SK-N-SH (cell line): ENCODE results near the gene USP30. TPM values are rescaled to one million over a fixed set of nuclear protein-coding genes. Genes with fewer than 3 reads are reported as not detected.

Experiments
- CTCF ChIA-PET: fragments of 300-600, 350-600 bp; formaldehyde crosslinking; extraction: SDS; loops from one replicate; lab custom pipeline; 2021; lab: Yijun Ruan, JAX
- POLR2A ChIA-PET: fragments of 350-600 bp; sonication (Branson Sonifier 250); formaldehyde crosslinking; extraction: SDS; loops from one replicate; lab custom pipeline; 2020; ENCODE audit warnings: antibody characterized with exemption, inconsistent platforms; lab: Yijun Ruan, JAX
- DNase-seq: peaks from one replicate; pipeline ENCODE4 v3.0.0; 2012
- H2AFZ ChIP-seq: fragments of 200-600 bp; sonication (generic); 2 replicates; pipeline ENCODE4 v1.8.1; 2016; ENCODE audit warnings: antibody characterized with exemption, mild to moderate bottlenecking, low read depth
- H3F3A ChIP-seq: fragments of 200-600 bp; sonication (generic); replicated peaks from 2 replicates; pipeline ENCODE3; 2016; ENCODE audit warnings: antibody characterized with exemption, mild to moderate bottlenecking; ENCODE audit not compliant: insufficient read depth
- H3K27ac ChIP-seq, 2 experiments: fragments of 200-500 bp in 1 of 2; fragments of 200-600 bp in 1 of 2; sonication (Bioruptor generic) in 1 of 2; sonication (generic), shearing (Covaris generic) in 1 of 2; 2 replicates each; pipeline versions ENCODE4 v1.5.1 to v1.6.1; 2014 to 2016; ENCODE audit warnings: low read depth in 2 of 2, inconsistent platforms in 1 of 2, low read length in 1 of 2, mild to moderate bottlenecking in 1 of 2, mixed read lengths in 1 of 2
- H3K27me3 ChIP-seq: fragments of 200-600 bp; sonication (generic), shearing (Covaris generic); 2 replicates; pipeline ENCODE4 v1.6.1; 2016; ENCODE audit warnings: mixed run types; ENCODE audit not compliant: insufficient read depth
- H3K36me3 ChIP-seq, 2 experiments: fragments of 200-500 bp in 1 of 2; fragments of 200-600 bp in 1 of 2; sonication (Bioruptor generic) in 1 of 2; sonication (generic) in 1 of 2; replicated peaks in 1 of 2; 2 replicates each; pipeline versions ENCODE3 to v1.5.1; 2014 to 2016; ENCODE audit warnings: low read length in 1 of 2, mild to moderate bottlenecking in 1 of 2; ENCODE audit not compliant: insufficient read depth in 2 of 2, control insufficient read depth in 1 of 2
- H3K4me1 ChIP-seq, 2 experiments: fragments of 200-500 bp in 1 of 2; fragments of 200-600 bp in 1 of 2; sonication (Bioruptor generic) in 1 of 2; sonication (generic), shearing (Covaris generic) in 1 of 2; 2 replicates each; pipeline versions ENCODE4 v1.5.1 to v1.6.1; 2014 to 2016; ENCODE audit warnings: low read depth in 1 of 2, low read length in 1 of 2, mixed run types in 1 of 2; ENCODE audit not compliant: insufficient read depth in 2 of 2, control insufficient read depth in 1 of 2
- H3K4me2 ChIP-seq: fragments of 200-600 bp; sonication (generic), shearing (Covaris generic); 2 replicates; pipeline ENCODE4 v1.6.1; 2017; ENCODE audit warnings: mixed run types
- H3K4me3 ChIP-seq, 2 experiments: fragments of 200-500 bp in 1 of 2; fragments of 200-600 bp in 1 of 2; sonication (Bioruptor generic) in 1 of 2; sonication (generic), shearing (Covaris generic) in 1 of 2; 2 replicates each; pipeline versions ENCODE4 v1.5.1 to v1.8.1; 2014 to 2016; ENCODE audit warnings: low read depth in 2 of 2, inconsistent platforms in 1 of 2, low read length in 1 of 2, mild to moderate bottlenecking in 1 of 2, mixed read lengths in 1 of 2, moderate library complexity in 1 of 2
- H3K79me2 ChIP-seq: fragments of 200-600 bp; sonication (generic); 2 replicates; pipeline ENCODE4 v1.8.1; 2017; ENCODE audit warnings: mild to moderate bottlenecking; ENCODE audit not compliant: insufficient read depth
- H3K9ac ChIP-seq: fragments of 200-600 bp; sonication (generic); 2 replicates; pipeline ENCODE4 v1.6.1; 2017; ENCODE audit warnings: mixed run types
- H3K9me2 ChIP-seq: fragments of 200-600 bp; sonication (generic); 2 replicates; pipeline ENCODE4 v1.6.1; 2017; ENCODE audit warnings: mixed run types
- H3K9me3 ChIP-seq: fragments of 200-600 bp; sonication (generic); 2 replicates; pipeline ENCODE4 v1.6.1; 2017; ENCODE audit warnings: mixed run types, mild to moderate bottlenecking, moderate library complexity
- H4K20me1 ChIP-seq: fragments of 200-600 bp; sonication (generic); 2 replicates; pipeline ENCODE4 v1.6.1; 2017; ENCODE audit warnings: mild to moderate bottlenecking, mixed run types; ENCODE audit not compliant: insufficient read depth
- CHD2 ChIP-seq: fragments of 150-350 bp; IDR thresholded peaks from 2 replicates; pipeline ENCODE4 v1.6.1; 2018; ENCODE audit warnings: low read length; ENCODE audit not compliant: partially characterized antibody
- ELF1 ChIP-seq: IDR thresholded peaks from 2 replicates; pipeline ENCODE4 v1.4.0; 2012
- FOXJ3 ChIP-seq: sonication (generic); formaldehyde crosslinking; IDR thresholded peaks from 2 replicates; pipeline ENCODE4 v1.5.1; 2020; ENCODE audit warnings: mild to moderate bottlenecking, missing genetic modification reagents
- GABPA ChIP-seq: IDR thresholded peaks from 2 replicates; pipeline ENCODE4 v1.4.0; 2012; ENCODE audit warnings: low read depth, mild to moderate bottlenecking
- POLR2AphosphoS5 ChIP-seq: IDR thresholded peaks from 2 replicates; pipeline ENCODE4 v1.6.1; 2012; ENCODE audit warnings: low read depth, low read length
- SIN3A ChIP-seq: IDR thresholded peaks from 2 replicates; pipeline ENCODE4 v1.6.1; 2012; ENCODE audit warnings: low read depth, mild to moderate bottlenecking, low read length, moderate library complexity, borderline replicate concordance
- TCF12 ChIP-seq: IDR thresholded peaks from 2 replicates; pipeline ENCODE4 v1.4.0; 2012
- WGBS: methylation state at CpG from one replicate; pipeline ENCODE4 v1.1.6; 2017; ENCODE audit warnings: low lambda C conversion rate; 5-methylcytosine and 5-hydroxymethylcytosine counted together
- polyA plus RNA-seq, 3 experiments: library from polyadenylated mRNA; depleted of rRNA; stranded (reverse); fragments of >200 nt; gene quantifications; 2 replicates each; pipeline ENCODE4 v1.2.3, GENCODE V29; 2012
- TF ChIP-seq, protein P1 (sequence below): IDR thresholded peaks from 2 replicates; pipeline ENCODE4 v1.6.1; 2012; ENCODE audit warnings: mild to moderate bottlenecking, low read depth, low read length, moderate library complexity
- TF ChIP-seq, protein P2 (sequence below): fragments of 150-350 bp; IDR thresholded peaks from 2 replicates; pipeline ENCODE4 v1.6.1; 2016; ENCODE audit warnings: mild to moderate bottlenecking, low read depth, low read length
- TF ChIP-seq, protein P3 (sequence below): IDR thresholded peaks from 2 replicates; pipeline ENCODE4 v1.4.0; 2012; ENCODE audit warnings: low read depth, borderline replicate concordance
- TF ChIP-seq, protein P4 (sequence below): IDR thresholded peaks from 2 replicates; pipeline ENCODE4 v1.4.0; 2012; ENCODE audit warnings: low read depth, borderline replicate concordance
- TF ChIP-seq, protein P5 (sequence below): IDR thresholded peaks from 2 replicates; pipeline ENCODE4 v1.4.0; 2012; ENCODE audit warnings: low read depth
- TF ChIP-seq, protein P6 (sequence below): fragments of 200-600 bp; sonication (generic); IDR thresholded peaks from 2 replicates; pipeline ENCODE4 v1.6.1; 2017; ENCODE audit warnings: antibody characterized with exemption, mild to moderate bottlenecking, moderate library complexity

The USP30 gene
- polyA plus RNA-seq, 1 of the 3 experiments (the other 2 are of a cell fraction): 10.9 TPM

DNA sequence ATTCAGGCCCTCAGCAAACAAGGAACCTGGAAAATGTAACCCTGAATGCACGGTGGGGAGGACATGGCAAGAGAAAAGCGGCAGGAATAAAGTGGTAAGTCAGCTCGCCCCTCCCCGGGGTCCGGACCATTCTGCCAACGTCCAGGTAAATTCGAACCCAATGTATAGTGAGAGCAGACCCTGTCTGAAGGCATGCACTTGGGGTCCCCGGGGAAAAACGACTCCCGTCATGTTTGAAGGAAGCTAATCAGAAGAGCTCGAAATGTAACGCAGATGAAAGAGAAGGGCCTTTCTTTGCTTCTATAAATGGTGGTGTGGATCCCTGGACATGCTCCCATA is 64.2 kb downstream of the USP30 start (continued):
- TF ChIP-seq, protein P1, sequence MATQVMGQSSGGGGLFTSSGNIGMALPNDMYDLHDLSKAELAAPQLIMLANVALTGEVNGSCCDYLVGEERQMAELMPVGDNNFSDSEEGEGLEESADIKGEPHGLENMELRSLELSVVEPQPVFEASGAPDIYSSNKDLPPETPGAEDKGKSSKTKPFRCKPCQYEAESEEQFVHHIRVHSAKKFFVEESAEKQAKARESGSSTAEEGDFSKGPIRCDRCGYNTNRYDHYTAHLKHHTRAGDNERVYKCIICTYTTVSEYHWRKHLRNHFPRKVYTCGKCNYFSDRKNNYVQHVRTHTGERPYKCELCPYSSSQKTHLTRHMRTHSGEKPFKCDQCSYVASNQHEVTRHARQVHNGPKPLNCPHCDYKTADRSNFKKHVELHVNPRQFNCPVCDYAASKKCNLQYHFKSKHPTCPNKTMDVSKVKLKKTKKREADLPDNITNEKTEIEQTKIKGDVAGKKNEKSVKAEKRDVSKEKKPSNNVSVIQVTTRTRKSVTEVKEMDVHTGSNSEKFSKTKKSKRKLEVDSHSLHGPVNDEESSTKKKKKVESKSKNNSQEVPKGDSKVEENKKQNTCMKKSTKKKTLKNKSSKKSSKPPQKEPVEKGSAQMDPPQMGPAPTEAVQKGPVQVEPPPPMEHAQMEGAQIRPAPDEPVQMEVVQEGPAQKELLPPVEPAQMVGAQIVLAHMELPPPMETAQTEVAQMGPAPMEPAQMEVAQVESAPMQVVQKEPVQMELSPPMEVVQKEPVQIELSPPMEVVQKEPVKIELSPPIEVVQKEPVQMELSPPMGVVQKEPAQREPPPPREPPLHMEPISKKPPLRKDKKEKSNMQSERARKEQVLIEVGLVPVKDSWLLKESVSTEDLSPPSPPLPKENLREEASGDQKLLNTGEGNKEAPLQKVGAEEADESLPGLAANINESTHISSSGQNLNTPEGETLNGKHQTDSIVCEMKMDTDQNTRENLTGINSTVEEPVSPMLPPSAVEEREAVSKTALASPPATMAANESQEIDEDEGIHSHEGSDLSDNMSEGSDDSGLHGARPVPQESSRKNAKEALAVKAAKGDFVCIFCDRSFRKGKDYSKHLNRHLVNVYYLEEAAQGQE: no peak
- TF ChIP-seq GABPA (no peak), CHD2 (no peak), SIN3A (no peak), POLR2AphosphoS5 (no peak)
- TF ChIP-seq, protein P2, sequence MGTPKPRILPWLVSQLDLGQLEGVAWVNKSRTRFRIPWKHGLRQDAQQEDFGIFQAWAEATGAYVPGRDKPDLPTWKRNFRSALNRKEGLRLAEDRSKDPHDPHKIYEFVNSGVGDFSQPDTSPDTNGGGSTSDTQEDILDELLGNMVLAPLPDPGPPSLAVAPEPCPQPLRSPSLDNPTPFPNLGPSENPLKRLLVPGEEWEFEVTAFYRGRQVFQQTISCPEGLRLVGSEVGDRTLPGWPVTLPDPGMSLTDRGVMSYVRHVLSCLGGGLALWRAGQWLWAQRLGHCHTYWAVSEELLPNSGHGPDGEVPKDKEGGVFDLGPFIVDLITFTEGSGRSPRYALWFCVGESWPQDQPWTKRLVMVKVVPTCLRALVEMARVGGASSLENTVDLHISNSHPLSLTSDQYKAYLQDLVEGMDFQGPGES: no peak
- TF ChIP-seq, protein P3, sequence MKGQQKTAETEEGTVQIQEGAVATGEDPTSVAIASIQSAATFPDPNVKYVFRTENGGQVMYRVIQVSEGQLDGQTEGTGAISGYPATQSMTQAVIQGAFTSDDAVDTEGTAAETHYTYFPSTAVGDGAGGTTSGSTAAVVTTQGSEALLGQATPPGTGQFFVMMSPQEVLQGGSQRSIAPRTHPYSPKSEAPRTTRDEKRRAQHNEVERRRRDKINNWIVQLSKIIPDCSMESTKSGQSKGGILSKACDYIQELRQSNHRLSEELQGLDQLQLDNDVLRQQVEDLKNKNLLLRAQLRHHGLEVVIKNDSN: no peak
- TF ChIP-seq, all 33 proteins: peak for 0

DNA sequence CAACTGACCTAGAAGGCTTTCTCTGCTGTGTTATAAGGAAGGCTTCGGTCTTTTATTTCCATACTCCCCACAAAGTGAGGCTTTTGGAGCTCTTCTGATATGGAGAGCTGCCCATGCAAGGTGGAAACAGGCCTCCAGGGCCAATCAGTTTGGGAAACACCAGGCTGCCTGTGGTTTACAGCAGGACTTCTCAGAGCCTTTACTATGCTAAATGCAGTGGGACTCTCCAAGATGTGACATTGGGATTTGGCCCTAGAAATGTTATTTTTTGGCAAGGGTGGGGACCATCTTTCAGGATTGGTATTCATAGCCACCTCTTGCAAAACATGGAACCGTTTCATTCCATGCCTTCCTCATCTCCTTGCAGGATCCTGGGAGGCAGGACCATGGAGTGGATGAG is 67.7 kb downstream of the USP30 start:
- Histone ChIP-seq H3K27me3 (no peaks in the 10 kb centered on the region), H3K4me3 (no peak overlapping the region), H3K36me3 (no peaks in the 10 kb centered on the region), H3K4me1 (peaks cover 0 to 15% of the 10 kb centered on the region in 2 experiments; a peak in 1 of 4 replicates), H3F3A (no peaks in the 10 kb centered on the region), H2AFZ (no peak overlapping the region), H3K79me2 (no peaks in the 10 kb centered on the region), H3K4me2 (no peak overlapping the region), H3K9me2 (no peaks in the 10 kb centered on the region), H3K9ac (no peak overlapping the region), H3K9me3 (no peaks in the 10 kb centered on the region), H4K20me1 (no peaks in the 10 kb centered on the region), H3K27ac (no peak overlapping the region)
- ChIA-PET CTCF (interaction anchor here (0.6 to 5.5 kb wide), 3 partner anchors 8 to 13 kb away, joined by 3 to 36 read pairs (median 3); no protein-coding TSS in a partner anchor), POLR2A (no interaction called here)
- no peak for DNase-seq
- no peak for TF ChIP-seq POLR2AphosphoS5
- 70% methylated on average over 2 of the region's 2 CpGs for WGBS

DNA sequence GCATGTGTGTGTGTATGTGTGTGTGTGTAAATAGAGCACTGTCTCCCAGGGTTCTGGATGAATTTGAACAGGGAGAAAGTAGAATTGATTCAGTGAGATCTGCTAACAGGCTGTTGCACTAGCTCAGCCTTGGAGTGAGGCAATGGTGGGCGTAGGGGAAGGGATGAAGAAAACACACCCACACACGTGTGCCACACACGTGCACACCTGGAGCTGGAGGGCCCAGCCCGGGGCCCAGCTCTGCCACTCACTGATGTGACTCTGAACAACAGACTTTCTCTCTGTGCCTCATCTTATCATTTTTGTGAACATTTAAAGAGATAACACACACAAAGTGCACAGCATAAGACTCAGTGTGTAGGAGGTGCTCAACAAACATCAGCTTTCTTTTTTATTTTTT is 68.2 kb downstream of the USP30 start:
- POLR2A ChIA-PET: no interaction called here
- H3K4me2 ChIP-seq: no peak overlapping the region
- no peaks in the 10 kb centered on the region for H3K79me2 ChIP-seq
- H3K27me3 ChIP-seq: no peaks in the 10 kb centered on the region
- H3K4me3 ChIP-seq: no peak overlapping the region
- H4K20me1 ChIP-seq: no peaks in the 10 kb centered on the region
- CTCF ChIA-PET: interaction anchor here (5.5 kb wide), 1 partner anchor 8 kb away, joined by 36 read pairs; no protein-coding TSS in a partner anchor
- no peaks in the 10 kb centered on the region for H3K36me3 ChIP-seq
- peaks cover 0 to 12% of the 10 kb centered on the region in 2 experiments; a peak in 1 of 4 replicates for H3K4me1 ChIP-seq
- DNase-seq: no peak
- no peak overlapping the region for H2AFZ ChIP-seq
- H3K9ac ChIP-seq: no peak overlapping the region
- H3K9me2 ChIP-seq: no peaks in the 10 kb centered on the region
- H3K27ac ChIP-seq: no peak overlapping the region
- no peak for TF ChIP-seq FOXJ3 (CRISPR knock-in tag)
- TF ChIP-seq CHD2: no peak
- TF ChIP-seq TCF12: no peak
- TF ChIP-seq, protein P4, sequence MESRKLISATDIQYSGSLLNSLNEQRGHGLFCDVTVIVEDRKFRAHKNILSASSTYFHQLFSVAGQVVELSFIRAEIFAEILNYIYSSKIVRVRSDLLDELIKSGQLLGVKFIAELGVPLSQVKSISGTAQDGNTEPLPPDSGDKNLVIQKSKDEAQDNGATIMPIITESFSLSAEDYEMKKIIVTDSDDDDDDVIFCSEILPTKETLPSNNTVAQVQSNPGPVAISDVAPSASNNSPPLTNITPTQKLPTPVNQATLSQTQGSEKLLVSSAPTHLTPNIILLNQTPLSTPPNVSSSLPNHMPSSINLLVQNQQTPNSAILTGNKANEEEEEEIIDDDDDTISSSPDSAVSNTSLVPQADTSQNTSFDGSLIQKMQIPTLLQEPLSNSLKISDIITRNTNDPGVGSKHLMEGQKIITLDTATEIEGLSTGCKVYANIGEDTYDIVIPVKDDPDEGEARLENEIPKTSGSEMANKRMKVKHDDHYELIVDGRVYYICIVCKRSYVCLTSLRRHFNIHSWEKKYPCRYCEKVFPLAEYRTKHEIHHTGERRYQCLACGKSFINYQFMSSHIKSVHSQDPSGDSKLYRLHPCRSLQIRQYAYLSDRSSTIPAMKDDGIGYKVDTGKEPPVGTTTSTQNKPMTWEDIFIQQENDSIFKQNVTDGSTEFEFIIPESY: no peak
- TF ChIP-seq ELF1: no peak
- TF ChIP-seq, protein P5, sequence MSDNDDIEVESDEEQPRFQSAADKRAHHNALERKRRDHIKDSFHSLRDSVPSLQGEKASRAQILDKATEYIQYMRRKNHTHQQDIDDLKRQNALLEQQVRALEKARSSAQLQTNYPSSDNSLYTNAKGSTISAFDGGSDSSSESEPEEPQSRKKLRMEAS: no peak
- TF ChIP-seq, protein P6, sequence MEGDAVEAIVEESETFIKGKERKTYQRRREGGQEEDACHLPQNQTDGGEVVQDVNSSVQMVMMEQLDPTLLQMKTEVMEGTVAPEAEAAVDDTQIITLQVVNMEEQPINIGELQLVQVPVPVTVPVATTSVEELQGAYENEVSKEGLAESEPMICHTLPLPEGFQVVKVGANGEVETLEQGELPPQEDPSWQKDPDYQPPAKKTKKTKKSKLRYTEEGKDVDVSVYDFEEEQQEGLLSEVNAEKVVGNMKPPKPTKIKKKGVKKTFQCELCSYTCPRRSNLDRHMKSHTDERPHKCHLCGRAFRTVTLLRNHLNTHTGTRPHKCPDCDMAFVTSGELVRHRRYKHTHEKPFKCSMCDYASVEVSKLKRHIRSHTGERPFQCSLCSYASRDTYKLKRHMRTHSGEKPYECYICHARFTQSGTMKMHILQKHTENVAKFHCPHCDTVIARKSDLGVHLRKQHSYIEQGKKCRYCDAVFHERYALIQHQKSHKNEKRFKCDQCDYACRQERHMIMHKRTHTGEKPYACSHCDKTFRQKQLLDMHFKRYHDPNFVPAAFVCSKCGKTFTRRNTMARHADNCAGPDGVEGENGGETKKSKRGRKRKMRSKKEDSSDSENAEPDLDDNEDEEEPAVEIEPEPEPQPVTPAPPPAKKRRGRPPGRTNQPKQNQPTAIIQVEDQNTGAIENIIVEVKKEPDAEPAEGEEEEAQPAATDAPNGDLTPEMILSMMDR: no peak
- TF ChIP-seq SIN3A: no peak
- TF ChIP-seq, all 33 proteins: peak for 0
- 79% methylated on average over 4 of the region's 4 CpGs for WGBS
- no peaks in the 10 kb centered on the region for H3F3A ChIP-seq
- H3K9me3 ChIP-seq: no peaks in the 10 kb centered on the region
